GM23248 (cell line): ENCODE measurements around the gene TNPO3.

Source experiments
- EZH2 ChIP-seq: fragments of 200-600 bp; sonication (generic); IDR thresholded peaks from 2 replicates; pipeline ENCODE4 v1.6.1; 2018; ENCODE audit warnings: antibody characterized with exemption, mild to moderate bottlenecking; ENCODE audit not compliant: insufficient read depth, poor library complexity, severe bottlenecking
- EZH2phosphoT487 ChIP-seq: fragments of 200-600 bp; sonication (generic); IDR thresholded peaks from 2 replicates; pipeline ENCODE4 v1.6.1; 2018; ENCODE audit warnings: antibody characterized with exemption, moderate library complexity, mild to moderate bottlenecking, low read depth; ENCODE audit not compliant: insufficient read depth

DNA sequence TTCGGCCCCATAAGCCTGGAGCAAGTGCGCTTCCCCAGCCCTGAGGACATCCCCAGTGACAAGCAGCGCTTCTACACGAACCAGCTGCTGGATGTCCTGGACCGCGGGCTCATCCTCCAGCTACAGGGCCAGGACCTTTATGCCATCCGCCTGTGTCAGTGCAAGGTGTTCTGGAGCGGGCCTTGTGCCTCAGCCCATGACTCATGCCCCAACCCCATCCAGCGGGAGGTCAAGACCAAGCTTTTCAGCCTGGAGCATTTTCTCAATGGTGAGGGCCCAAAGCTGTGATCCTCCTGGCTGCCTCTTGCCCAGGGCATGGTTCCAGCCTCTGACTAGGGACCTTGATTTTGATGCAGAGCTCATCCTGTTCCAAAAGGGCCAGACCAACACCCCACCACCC lies 107.1 kb downstream of the TNPO3 start:
- TF ChIP-seq EZH2 (no peak), EZH2phosphoT487 (no peak)
